ENCODE results near the gene KIF21A. TPM values are rescaled to one million over a fixed set of nuclear protein-coding genes. Genes with fewer than 3 reads are reported as not detected.

Gene KIF21A
- total and polyA plus RNA-seq, 4 donors, result 5.2 to 36.5 (median 13.3) TPM

DNA sequence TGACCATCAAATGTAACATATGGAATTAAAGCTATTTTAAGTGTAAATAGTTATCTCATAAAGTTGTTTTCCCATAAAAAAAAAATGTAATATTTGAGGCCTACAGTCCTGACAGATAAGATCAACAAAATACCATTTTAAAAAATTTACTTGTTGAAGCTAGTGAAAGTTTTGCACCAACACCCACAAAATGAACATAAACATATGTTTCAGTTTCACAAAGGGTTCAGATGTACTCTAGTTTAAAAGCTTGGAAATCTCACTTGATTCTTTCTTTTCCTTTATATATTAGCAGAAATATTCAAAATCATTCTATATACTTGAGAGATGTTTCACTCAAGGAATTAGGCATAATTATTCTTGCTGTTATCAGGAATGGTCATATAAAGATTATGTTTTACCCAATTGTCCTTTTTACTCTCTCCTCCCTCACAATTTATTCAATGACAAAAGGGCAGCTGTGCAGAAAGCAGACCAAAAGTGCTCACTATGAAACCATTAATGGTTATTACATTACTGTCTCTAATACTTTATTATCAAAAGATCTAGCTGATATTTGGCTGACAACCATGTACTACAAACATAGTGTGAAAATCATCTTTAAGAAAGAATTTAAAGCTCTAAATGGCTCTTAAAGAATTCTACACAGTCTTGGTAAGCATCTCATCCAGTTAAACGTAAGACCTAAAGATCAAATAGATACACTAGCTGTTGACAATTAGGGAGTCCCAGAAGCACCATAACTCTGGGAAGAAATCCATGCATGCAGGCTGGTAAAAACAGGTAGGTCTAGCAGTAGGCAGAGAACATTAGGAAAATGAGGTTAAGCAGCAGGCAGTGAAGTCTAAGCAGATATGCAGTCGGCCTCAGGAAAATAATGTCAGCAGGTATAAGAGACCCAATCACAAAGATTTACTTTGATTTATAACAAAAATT is 28.8 kb downstream of the KIF21A start:
- TF ChIP-seq, protein P1, sequence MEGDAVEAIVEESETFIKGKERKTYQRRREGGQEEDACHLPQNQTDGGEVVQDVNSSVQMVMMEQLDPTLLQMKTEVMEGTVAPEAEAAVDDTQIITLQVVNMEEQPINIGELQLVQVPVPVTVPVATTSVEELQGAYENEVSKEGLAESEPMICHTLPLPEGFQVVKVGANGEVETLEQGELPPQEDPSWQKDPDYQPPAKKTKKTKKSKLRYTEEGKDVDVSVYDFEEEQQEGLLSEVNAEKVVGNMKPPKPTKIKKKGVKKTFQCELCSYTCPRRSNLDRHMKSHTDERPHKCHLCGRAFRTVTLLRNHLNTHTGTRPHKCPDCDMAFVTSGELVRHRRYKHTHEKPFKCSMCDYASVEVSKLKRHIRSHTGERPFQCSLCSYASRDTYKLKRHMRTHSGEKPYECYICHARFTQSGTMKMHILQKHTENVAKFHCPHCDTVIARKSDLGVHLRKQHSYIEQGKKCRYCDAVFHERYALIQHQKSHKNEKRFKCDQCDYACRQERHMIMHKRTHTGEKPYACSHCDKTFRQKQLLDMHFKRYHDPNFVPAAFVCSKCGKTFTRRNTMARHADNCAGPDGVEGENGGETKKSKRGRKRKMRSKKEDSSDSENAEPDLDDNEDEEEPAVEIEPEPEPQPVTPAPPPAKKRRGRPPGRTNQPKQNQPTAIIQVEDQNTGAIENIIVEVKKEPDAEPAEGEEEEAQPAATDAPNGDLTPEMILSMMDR (IDR thresholded peaks at IDR 0.05; ENCODE audit: control extremely low read depth, extremely low read depth), result no peak
- Histone ChIP-seq H3K4me1 (ENCODE audit: control insufficient read depth in 5 of 5, insufficient read depth in 5 of 5, low read length in 5 of 5) (peaks cover 0 to 3% (median 0%) of the 10 kb centered on the region in 5 donors), H3K9ac (ENCODE audit: insufficient read depth in 1 of 2, low read length in 2 of 2) (no peak overlapping the region), H3K4me3 (no peak overlapping the region), H3K36me3 (ENCODE audit: control insufficient read depth in 4 of 4, insufficient read depth in 4 of 4, low read length in 4 of 4) (no peaks in the 10 kb centered on the region), H3K27me3 (ENCODE audit: control insufficient read depth in 3 of 3, insufficient read depth in 3 of 3, low read length in 2 of 3) (no peaks in the 10 kb centered on the region), H3K27ac (ENCODE audit: low read depth in 1 of 2, low read length in 1 of 2) (no peak overlapping the region), H3K9me3 (ENCODE audit: control insufficient read depth in 4 of 4, insufficient read depth in 3 of 4, low read length in 3 of 4) (no peaks in the 10 kb centered on the region)
- ATAC-seq (ENCODE audit: insufficient read depth, low FRiP score) (no peak), DNase-seq (no peak)
- 86 to 88% methylated on average over 2 of the region's 2 CpGs for WGBS, 2 donors

DNA sequence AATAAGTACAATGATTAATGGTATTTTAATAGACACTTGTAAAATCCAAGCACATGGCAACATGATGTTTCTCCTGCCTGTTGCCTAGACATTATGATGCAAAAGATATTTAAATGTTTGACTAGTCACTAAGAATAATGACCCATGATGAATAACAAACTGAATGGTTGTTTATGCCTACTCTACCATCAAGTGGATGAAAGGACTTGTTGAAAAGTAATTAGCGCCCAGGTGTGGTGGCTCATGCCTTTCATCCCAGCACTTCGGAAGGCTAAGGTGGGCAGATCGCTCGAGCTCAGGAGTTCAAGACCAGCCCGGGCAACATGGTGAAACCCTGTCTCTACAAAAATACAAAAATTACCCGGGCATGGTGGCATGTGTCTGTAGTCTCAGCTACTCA is 30.7 kb downstream of the KIF21A start:
- TF ChIP-seq, protein P1 (IDR thresholded peaks at IDR 0.05; ENCODE audit: control extremely low read depth, extremely low read depth), result no peak
- no peaks in the 10 kb centered on the region for H3K9me3 ChIP-seq (ENCODE audit: control insufficient read depth in 4 of 4, insufficient read depth in 3 of 4, low read length in 3 of 4)
- no peak overlapping the region for H3K4me3 ChIP-seq
- DNase-seq (no peak), ATAC-seq (ENCODE audit: insufficient read depth, low FRiP score) (no peak)
- no peak overlapping the region for H3K9ac ChIP-seq (ENCODE audit: insufficient read depth in 1 of 2, low read length in 2 of 2)
- H3K36me3 ChIP-seq (ENCODE audit: control insufficient read depth in 4 of 4, insufficient read depth in 4 of 4, low read length in 4 of 4), result no peaks in the 10 kb centered on the region
- H3K27me3 ChIP-seq (ENCODE audit: control insufficient read depth in 3 of 3, insufficient read depth in 3 of 3, low read length in 2 of 3), result no peaks in the 10 kb centered on the region
- no peak overlapping the region for H3K27ac ChIP-seq (ENCODE audit: low read depth in 1 of 2, low read length in 1 of 2)
- WGBS, 2 donors, result 75 to 84% methylated on average over 6 of the region's 6 CpGs
- H3K4me1 ChIP-seq (ENCODE audit: control insufficient read depth in 5 of 5, insufficient read depth in 5 of 5, low read length in 5 of 5), result peaks cover 0 to 3% (median 0%) of the 10 kb centered on the region in 5 donors

DNA sequence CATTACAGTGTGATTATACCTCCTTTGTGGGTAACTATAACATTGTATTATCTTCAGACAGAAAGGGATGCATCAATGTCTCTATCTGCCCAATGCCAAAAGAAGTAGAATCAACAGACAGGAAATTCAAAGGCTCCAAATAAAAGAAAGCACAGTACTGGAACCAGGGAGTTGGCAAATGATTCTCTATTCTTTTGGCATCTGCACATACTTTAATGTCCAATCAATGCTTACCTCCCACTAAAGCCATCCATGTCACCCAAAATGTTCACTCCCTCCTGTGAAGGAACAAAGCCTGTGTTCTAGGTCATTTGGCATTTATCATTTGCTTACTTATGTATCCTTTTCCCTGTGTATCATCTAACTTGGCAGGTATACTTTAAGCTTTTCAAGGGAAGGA is 36.7 kb downstream of the KIF21A start:
- Histone ChIP-seq H3K9me3 (ENCODE audit: control insufficient read depth in 4 of 4, insufficient read depth in 3 of 4, low read length in 3 of 4) (no peaks in the 10 kb centered on the region), H3K9ac (ENCODE audit: insufficient read depth in 1 of 2, low read length in 2 of 2) (no peak overlapping the region), H3K36me3 (ENCODE audit: control insufficient read depth in 4 of 4, insufficient read depth in 4 of 4, low read length in 4 of 4) (no peaks in the 10 kb centered on the region), H3K4me1 (ENCODE audit: control insufficient read depth in 5 of 5, insufficient read depth in 5 of 5, low read length in 5 of 5) (peaks cover 0 to 9% (median 0%) of the 10 kb centered on the region in 5 donors), H3K27me3 (ENCODE audit: control insufficient read depth in 3 of 3, insufficient read depth in 3 of 3, low read length in 2 of 3) (no peaks in the 10 kb centered on the region), H3K4me3 (no peak overlapping the region), H3K27ac (ENCODE audit: low read depth in 1 of 2, low read length in 1 of 2) (no peak overlapping the region)
- DNase-seq (no peak), ATAC-seq (ENCODE audit: insufficient read depth, low FRiP score) (no peak)
- TF ChIP-seq, protein P1 (IDR thresholded peaks at IDR 0.05; ENCODE audit: control extremely low read depth, extremely low read depth), result no peak

All from lung (tissue), 12 donors.